Mesenchymal stem cell (in vitro differentiated cells and primary cell): Measurements from ENCODE around the gene CXCR3.

ENCODE experiments used
- DNase-seq: peaks from one replicate; pipeline ENCODE4 v3.0.0-alpha.2; 2013
- H2AFZ ChIP-seq: one replicate; pipeline ENCODE4 v1.6.1; 2013; ENCODE audit warnings: low read depth, mild to moderate bottlenecking, control low read depth, inconsistent platforms, low read length, moderate library complexity
- H2AK5ac ChIP-seq: 2 replicates; pipeline ENCODE4 v1.6.1; 2013; ENCODE audit warnings: low read length, moderate library complexity, mild to moderate bottlenecking, inconsistent platforms; ENCODE audit not compliant: severe bottlenecking
- H2BK120ac ChIP-seq: one replicate; pipeline ENCODE4 v1.6.1; 2013; ENCODE audit warnings: low read depth, mild to moderate bottlenecking, inconsistent platforms, low read length, moderate library complexity
- H2BK12ac ChIP-seq, 2 experiments: one replicate each; pipeline ENCODE4 v1.6.1; 2013; ENCODE audit warnings: inconsistent platforms in 2 of 2, low read length in 2 of 2, mild to moderate bottlenecking in 2 of 2, moderate library complexity in 2 of 2, control low read depth in 1 of 2
- H2BK15ac ChIP-seq: one replicate; pipeline ENCODE4 v1.6.1; 2013; ENCODE audit warnings: mild to moderate bottlenecking, low read depth, inconsistent platforms; ENCODE audit not compliant: poor library complexity, severe bottlenecking
- H2BK5ac ChIP-seq: 2 replicates; pipeline ENCODE4 v1.6.1; 2013; ENCODE audit warnings: low read depth, mild to moderate bottlenecking, low read length, control low read depth, inconsistent platforms; ENCODE audit not compliant: poor library complexity, severe bottlenecking
- H3K14ac ChIP-seq, 2 experiments: one replicate each; pipeline ENCODE4 v1.6.1; 2013; ENCODE audit warnings: inconsistent platforms in 2 of 2, low read length in 2 of 2, control low read depth in 1 of 2, mild to moderate bottlenecking in 1 of 2, moderate library complexity in 1 of 2
- H3K18ac ChIP-seq, 2 experiments: one replicate each; pipeline ENCODE4 v1.6.1; 2013; ENCODE audit warnings: inconsistent platforms in 2 of 2, low read length in 2 of 2, control low read depth in 1 of 2, low read depth in 1 of 2, mild to moderate bottlenecking in 1 of 2
- H3K23ac ChIP-seq, 2 experiments: one replicate each; pipeline ENCODE4 v1.6.1; 2013; ENCODE audit warnings: inconsistent platforms in 2 of 2, low read length in 2 of 2, mild to moderate bottlenecking in 2 of 2, moderate library complexity in 2 of 2, control low read depth in 1 of 2
- H3K27ac ChIP-seq: 2 replicates; pipeline ENCODE4 v1.5.1; 2013; ENCODE audit warnings: mild to moderate bottlenecking, moderate library complexity, low read length, control low read depth, inconsistent platforms; ENCODE audit not compliant: poor library complexity, severe bottlenecking
- H3K27me3 ChIP-seq, 2 experiments: 2 replicates each; pipeline versions ENCODE4 v1.6.1 to v1.7.0; 2013; ENCODE audit warnings: low read length in 2 of 2, mild to moderate bottlenecking in 2 of 2, moderate library complexity in 2 of 2, control low read depth in 1 of 2, inconsistent platforms in 1 of 2; ENCODE audit not compliant: control insufficient read depth in 1 of 2, insufficient read depth in 1 of 2
- H3K36me3 ChIP-seq, 2 experiments: 2 replicates each; pipeline versions ENCODE4 v1.6.1 to v1.7.0; 2013; ENCODE audit warnings: low read length in 2 of 2, control low read depth in 1 of 2, inconsistent platforms in 1 of 2, low read depth in 1 of 2, mild to moderate bottlenecking in 1 of 2; ENCODE audit not compliant: insufficient read depth in 2 of 2, control insufficient read depth in 1 of 2
- H3K4ac ChIP-seq, 2 experiments: one replicate each; pipeline ENCODE4 v1.6.1; 2013; ENCODE audit warnings: inconsistent platforms in 2 of 2, low read length in 2 of 2, mild to moderate bottlenecking in 2 of 2, moderate library complexity in 2 of 2, control low read depth in 1 of 2, low read depth in 1 of 2
- H3K4me1 ChIP-seq: 2 replicates; pipeline ENCODE4 v1.6.1; 2013; ENCODE audit warnings: low read depth, low read length, control low read depth; ENCODE audit not compliant: control insufficient read depth, insufficient read depth
- H3K4me2 ChIP-seq: 2 replicates; pipeline ENCODE4 v1.6.1; 2013; ENCODE audit warnings: low read length, mild to moderate bottlenecking, inconsistent platforms; ENCODE audit not compliant: poor library complexity, severe bottlenecking
- H3K4me3 ChIP-seq, 2 experiments: 2 replicates each; pipeline versions ENCODE4 v1.5.1 to v1.7.0; 2013; ENCODE audit warnings: low read length in 2 of 2, mild to moderate bottlenecking in 2 of 2, control low read depth in 1 of 2, low read depth in 1 of 2; ENCODE audit not compliant: insufficient read depth in 1 of 2
- H3K79me1 ChIP-seq: replicated peaks from 2 replicates; pipeline ENCODE4 v1.6.1; 2013; ENCODE audit warnings: mild to moderate bottlenecking, control low read depth, low read length, inconsistent platforms; ENCODE audit not compliant: poor library complexity, severe bottlenecking
- H3K9ac ChIP-seq: 2 replicates; pipeline ENCODE4 v1.7.0; 2013; ENCODE audit warnings: mild to moderate bottlenecking, low read length, moderate library complexity
- H3K9me3 ChIP-seq: 2 replicates; pipeline ENCODE4 v1.7.0; 2013; ENCODE audit warnings: mild to moderate bottlenecking, low read length; ENCODE audit not compliant: control insufficient read depth
- H4K8ac ChIP-seq: one replicate; pipeline ENCODE4 v1.6.1; 2013; ENCODE audit warnings: inconsistent platforms, mild to moderate bottlenecking, low read length, moderate library complexity
- H4K91ac ChIP-seq: one replicate; pipeline ENCODE4 v1.6.1; 2013; ENCODE audit warnings: mild to moderate bottlenecking, low read length, inconsistent platforms
- WGBS: methylation state at CpG from one replicate; pipeline ENCODE4 v1.1.7; 2013; ENCODE audit warnings: mixed read lengths; 5-methylcytosine and 5-hydroxymethylcytosine counted together

The CXCR3 gene

DNA sequence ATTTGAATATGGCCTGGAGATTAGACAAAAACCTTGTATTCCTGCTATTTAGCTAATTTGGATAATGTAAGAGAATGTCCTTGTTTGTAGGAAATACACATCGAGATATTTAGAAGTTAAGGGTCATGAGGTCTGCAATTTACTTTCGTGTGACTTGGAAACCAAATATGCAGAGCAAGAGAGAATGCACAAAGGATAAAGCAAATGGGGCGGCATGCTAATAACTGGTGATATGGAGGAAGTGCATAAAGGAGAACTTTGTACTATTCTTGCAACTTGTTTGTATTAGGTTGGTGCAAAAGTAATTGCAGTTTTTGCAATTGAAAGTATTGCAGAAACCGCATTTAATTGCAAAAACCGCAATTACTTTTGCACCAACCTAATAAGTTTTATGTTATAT lies 7.2 kb upstream of the CXCR3 start:
- Histone ChIP-seq H3K4me1 (peaks cover 11% of the 10 kb centered on the region), H4K91ac (no peak overlapping the region), H3K79me1 (peaks cover 1% of the 10 kb centered on the region), H2AK5ac (no peak overlapping the region), H3K4ac (no peak overlapping the region), H2AFZ (no peak overlapping the region), H4K8ac (no peak overlapping the region), H3K27ac (no peak overlapping the region), H3K4me3 (no peak overlapping the region), H3K36me3 (peaks cover 0 to 7% of the 10 kb centered on the region in 2 experiments), H2BK15ac (no peak overlapping the region), H3K9ac (no peak overlapping the region), H2BK120ac (no peak overlapping the region), H3K27me3 (peaks cover 0 to 5% of the 10 kb centered on the region in 2 experiments), H2BK5ac (no peak overlapping the region), H3K18ac (no peak overlapping the region), H3K23ac (no peak overlapping the region), H3K4me2 (no peak overlapping the region), H2BK12ac (no peak overlapping the region), H3K9me3 (no peaks in the 10 kb centered on the region), H3K14ac (no peak overlapping the region)
- no peak for DNase-seq
- WGBS = 95% methylated on average over 4 of the region's 5 CpGs

- 100% methylated on average over 3 of the region's 3 CpGs for WGBS
- no peak overlapping the region for H2BK120ac ChIP-seq
These were observed 5.4 kb upstream of the CXCR3 start for GRCh38 chrX:71623714-71624113.

DNA sequence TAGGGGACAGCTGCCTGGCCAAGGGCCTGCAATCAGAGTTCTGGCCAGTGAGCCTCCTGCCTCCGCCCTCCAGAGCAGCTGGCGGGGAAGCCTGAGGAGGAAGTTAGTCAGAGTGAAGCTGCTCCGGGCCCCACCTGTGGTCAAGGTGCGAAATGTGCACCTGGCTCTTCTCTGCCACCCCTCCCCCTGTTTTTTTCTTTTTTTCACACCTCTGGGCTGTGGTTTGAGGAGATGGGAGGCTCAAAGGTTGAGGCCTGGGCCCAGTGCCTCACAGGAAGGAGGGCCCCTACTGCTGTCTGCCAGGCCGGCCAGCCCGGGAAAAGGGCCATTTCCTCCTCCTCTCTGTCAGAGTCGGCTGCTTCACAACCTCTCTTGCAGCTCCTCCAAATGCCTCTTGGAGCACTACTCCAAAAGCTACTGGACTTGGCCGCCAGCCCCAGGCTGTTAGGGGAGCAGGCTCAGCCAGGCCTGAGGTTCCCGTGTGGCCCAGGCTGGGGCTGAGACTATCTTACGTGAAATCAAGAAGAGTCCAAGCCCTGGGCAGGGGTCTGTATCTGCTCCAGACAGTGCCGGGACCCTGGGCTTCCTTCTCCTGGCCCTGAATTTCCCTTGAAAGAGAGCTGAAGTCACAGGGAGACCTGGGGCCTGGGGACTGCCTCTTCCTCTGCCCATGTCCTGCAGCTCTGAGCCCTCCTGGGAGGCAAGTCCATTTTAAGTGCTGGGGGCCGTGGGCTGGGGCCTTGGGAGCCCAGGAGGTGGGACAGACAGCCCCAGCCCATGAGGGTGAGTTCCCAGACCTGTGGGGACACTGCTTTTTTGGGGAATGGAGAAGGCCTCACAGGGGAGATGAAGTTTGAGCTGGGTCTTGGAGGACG lies 4.5 kb upstream of the CXCR3 start:
- Histone ChIP-seq H3K36me3 (peaks cover 0 to 20% of the 10 kb centered on the region in 2 experiments), H2BK12ac (no peak overlapping the region), H4K91ac (no peak overlapping the region), H4K8ac (peak overlapping the region; percentile 75), H3K23ac (no peak overlapping the region), H3K27ac (peak overlapping the region; percentile 38), H2AFZ (peak overlapping the region; percentile 51), H3K18ac (peak overlapping the region; percentile 28 to 52), H3K9me3 (no peaks in the 10 kb centered on the region), H3K79me1 (peaks cover 1% of the 10 kb centered on the region), H2AK5ac (no peak overlapping the region), H2BK120ac (no peak overlapping the region), H3K4me3 (no peak overlapping the region), H3K4me1 (peaks cover 10% of the 10 kb centered on the region), H3K14ac (peak overlapping the region in 1 of 2 experiments; percentile 48), H2BK5ac (no peak overlapping the region), H3K27me3 (peaks cover 0 to under 1% of the 10 kb centered on the region in 2 experiments), H3K9ac (peak overlapping the region; percentile 80), H2BK15ac (no peak overlapping the region), H3K4me2 (no peak overlapping the region), H3K4ac (peak overlapping the region in 1 of 2 experiments; percentile 49)
- peak; percentile 64 for DNase-seq
- WGBS = 38% methylated on average over 11 of the region's 13 CpGs

More at GRCh38 chrX:71623714-71624113, 5.4 kb upstream of the CXCR3 start:
- H3K27ac ChIP-seq = no peak overlapping the region
- no peak overlapping the region for H2AFZ ChIP-seq
- peaks cover 8% of the 10 kb centered on the region for H3K4me1 ChIP-seq
- H3K18ac ChIP-seq = no peak overlapping the region
- H3K4ac ChIP-seq = no peak overlapping the region
- H4K91ac ChIP-seq = no peak overlapping the region
- no peak for DNase-seq
- peaks cover 0 to 5% of the 10 kb centered on the region in 2 experiments for H3K27me3 ChIP-seq
- H3K14ac ChIP-seq = no peak overlapping the region
- H2BK15ac ChIP-seq = no peak overlapping the region
- no peak overlapping the region for H3K4me3 ChIP-seq
- H2BK5ac ChIP-seq = no peak overlapping the region
- H3K4me2 ChIP-seq = no peak overlapping the region
- H3K9me3 ChIP-seq = no peaks in the 10 kb centered on the region
- no peak overlapping the region for H2BK12ac ChIP-seq
- H3K36me3 ChIP-seq = peaks cover 0 to 13% of the 10 kb centered on the region in 2 experiments
- H2AK5ac ChIP-seq = no peak overlapping the region
- no peak overlapping the region for H4K8ac ChIP-seq
- no peak overlapping the region for H3K9ac ChIP-seq
- peaks cover 1% of the 10 kb centered on the region for H3K79me1 ChIP-seq
- H3K23ac ChIP-seq = no peak overlapping the region

DNA sequence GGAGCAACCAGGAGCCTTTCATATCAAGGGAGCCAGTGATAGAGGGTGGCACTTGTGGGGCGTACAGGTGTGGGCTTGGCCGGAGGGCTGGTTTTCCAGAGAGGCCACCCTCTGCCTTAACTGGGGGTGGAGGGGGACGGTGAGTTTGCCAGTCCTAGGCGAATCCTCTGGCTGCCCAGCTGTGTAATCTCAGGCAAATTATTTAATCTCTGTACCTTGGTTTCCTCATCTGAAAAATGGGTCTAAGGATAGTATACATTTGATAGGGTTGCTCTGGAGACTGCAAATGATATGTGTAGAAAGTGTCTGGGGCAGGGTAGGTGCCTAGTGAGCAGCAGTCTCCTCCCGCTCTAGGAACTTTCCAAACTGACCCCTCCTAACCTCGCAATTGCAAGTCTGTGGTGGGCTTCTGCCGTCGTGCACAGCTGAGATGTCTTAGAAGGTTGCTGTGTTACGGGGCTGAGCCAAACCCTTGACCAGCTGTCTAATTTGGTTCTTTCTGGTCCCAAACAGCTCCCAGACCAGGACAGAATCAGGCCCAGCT lies 3.8 kb upstream of the CXCR3 start:
- DNase-seq = no peak
- Histone ChIP-seq H3K27me3 (no peaks in the 10 kb centered on the region), H3K4me3 (no peak overlapping the region), H4K8ac (peak overlapping the region; percentile 75), H3K79me1 (peaks cover 1% of the 10 kb centered on the region), H3K9me3 (no peaks in the 10 kb centered on the region), H3K18ac (no peak overlapping the region), H2BK5ac (no peak overlapping the region), H2BK12ac (no peak overlapping the region), H3K14ac (no peak overlapping the region), H2BK120ac (no peak overlapping the region), H2AK5ac (no peak overlapping the region), H3K9ac (peak overlapping the region; percentile 1), H3K4me2 (no peak overlapping the region), H3K4ac (peak overlapping the region in 1 of 2 experiments; percentile 49), H2AFZ (peak overlapping the region; percentile 51), H3K36me3 (peaks cover 0 to 27% of the 10 kb centered on the region in 2 experiments), H3K23ac (no peak overlapping the region), H4K91ac (no peak overlapping the region), H2BK15ac (no peak overlapping the region), H3K27ac (peak overlapping the region; percentile 24), H3K4me1 (peaks cover 10% of the 10 kb centered on the region)
- 95% methylated on average over 9 of the region's 9 CpGs for WGBS
